Colonic mucosa (tissue), 4 donors: ENCODE results near the gene LMF2. TPM values are rescaled to one million over a fixed set of nuclear protein-coding genes. Genes with fewer than 3 reads are reported as not detected.

ENCODE experiments used
- DNase-seq: peaks from one replicate; pipeline ENCODE4 v3.0.0-alpha.2; 2020
- H3K27ac ChIP-seq: fragments of 200-600 bp; one replicate; pipeline ENCODE4 v1.8.0; 2021
- H3K27me3 ChIP-seq: fragments of 200-600 bp; one replicate; pipeline ENCODE4 v1.8.0; 2021
- H3K36me3 ChIP-seq: fragments of 200-600 bp; one replicate; pipeline ENCODE4 v1.8.0; 2021
- H3K4me1 ChIP-seq: fragments of 200-600 bp; one replicate; pipeline ENCODE4 v1.8.0; 2021; ENCODE audit warnings: mild to moderate bottlenecking
- H3K4me3 ChIP-seq: fragments of 200-600 bp; one replicate; pipeline ENCODE4 v1.8.0; 2021
- H3K9ac ChIP-seq, 2 donors: one replicate each; pipeline ENCODE4 v1.7.0; 2013; ENCODE audit warnings: control low read depth in 2 of 2, low read depth in 2 of 2, low read length in 2 of 2
- H3K9me3 ChIP-seq: fragments of 200-600 bp; one replicate; pipeline ENCODE4 v1.8.0; 2021
- CTCF ChIP-seq: fragments of 200-600 bp; IDR thresholded peaks from one replicate; pipeline ENCODE4 v1.8.0; 2022; ENCODE audit warnings: antibody characterized with exemption, mild to moderate bottlenecking
- intact Hi-C: fragments of 100-400 bp; cut with DNase I; formaldehyde crosslinking; loops from one replicate; pipeline ENCODE4 v1.14.1; 2022
- total RNA-seq, 2 donors: library from RNA; stranded (reverse); fragmentation: NEBNext Ultra II Directional in 1 of 2; extraction: Animal tissue kit (Norgen Biotek cat#: 25700) in 1 of 2; gene quantifications; one replicate each; pipeline ENCODE4 v1.2.1, GENCODE V29; 2021
- donor health status: healthy.
- donor health status: DM: no; HTN: no; CAD: no.
- donor health status: DM: no; HTN: no; CAD: no.

The LMF2 gene
- total RNA-seq, 2 donors from 2014 or later = 51.1 to 60.0 TPM

GRCh38 chr22:50502628-50503474 is 4.7 kb downstream of the LMF2 start:
- H3K4me3 ChIP-seq = no peak overlapping the region
- no peaks in the 10 kb centered on the region for H3K27me3 ChIP-seq
- intact Hi-C loops = loop anchor here (10.0 kb wide), 1 partner anchor 248 kb away; the partner anchor contains the start of gene HDAC10
- no peak overlapping the region for H3K27ac ChIP-seq
- H3K9ac ChIP-seq = no peak overlapping the region
- H3K36me3 ChIP-seq = peaks cover 9% of the 10 kb centered on the region
- TF ChIP-seq CTCF = no peak
- no peaks in the 10 kb centered on the region for H3K9me3 ChIP-seq
- DNase-seq = no peak
- peaks cover 11% of the 10 kb centered on the region for H3K4me1 ChIP-seq

GRCh38 chr22:50502096-50502495 is 5.4 kb downstream of the LMF2 start:
- H3K27ac ChIP-seq = no peak overlapping the region
- H3K36me3 ChIP-seq = peaks cover 9% of the 10 kb centered on the region
- H3K9ac ChIP-seq = no peak overlapping the region
- H3K9me3 ChIP-seq = no peaks in the 10 kb centered on the region
- H3K4me1 ChIP-seq = peaks cover 10% of the 10 kb centered on the region
- no peak for DNase-seq
- no peaks in the 10 kb centered on the region for H3K27me3 ChIP-seq
- intact Hi-C loops = loop anchor here (10.0 kb wide), 1 partner anchor 247 kb away; the partner anchor contains the start of gene HDAC10
- no peak for TF ChIP-seq CTCF
- H3K4me3 ChIP-seq = no peak overlapping the region

- intact Hi-C loops = loop anchor here (10.0 kb wide), 1 partner anchor 246 kb away; the partner anchor contains the start of gene HDAC10
- Histone ChIP-seq H3K9ac (no peak overlapping the region), H3K4me1 (no peaks in the 10 kb centered on the region), H3K36me3 (peaks cover 8% of the 10 kb centered on the region), H3K27ac (no peak overlapping the region), H3K27me3 (no peaks in the 10 kb centered on the region), H3K4me3 (no peak overlapping the region), H3K9me3 (no peaks in the 10 kb centered on the region)
- TF ChIP-seq CTCF = no peak
- no peak for DNase-seq
These were observed 7.0 kb downstream of the LMF2 start for GRCh38 chr22:50500452-50500851.

- intact Hi-C loops = no loop called here
- no peaks in the 10 kb centered on the region for H3K9me3 ChIP-seq
- peak; percentile 88 for DNase-seq
- no peak overlapping the region for H3K27ac ChIP-seq
- H3K27me3 ChIP-seq = no peaks in the 10 kb centered on the region
- H3K36me3 ChIP-seq = no peaks in the 10 kb centered on the region
- no peaks in the 10 kb centered on the region for H3K4me1 ChIP-seq
- no peak overlapping the region for H3K4me3 ChIP-seq
- TF ChIP-seq CTCF = peak; percentile 65
- peak overlapping the region in 1 of 2 donors; percentile 26 for H3K9ac ChIP-seq
These were observed 9.1 kb downstream of the LMF2 start for GRCh38 chr22:50498322-50498890.

GRCh38 chr22:50497093-50497492 is 10.4 kb downstream of the LMF2 start:
- H3K9ac ChIP-seq = no peak overlapping the region
- TF ChIP-seq CTCF = no peak
- no peaks in the 10 kb centered on the region for H3K4me1 ChIP-seq
- H3K27ac ChIP-seq = no peak overlapping the region
- no peak overlapping the region for H3K4me3 ChIP-seq
- H3K9me3 ChIP-seq = no peaks in the 10 kb centered on the region
- DNase-seq = no peak
- intact Hi-C loops = no loop called here
- no peaks in the 10 kb centered on the region for H3K27me3 ChIP-seq
- no peaks in the 10 kb centered on the region for H3K36me3 ChIP-seq
